Measurements from ENCODE around the gene LY6G6F.

DNA sequence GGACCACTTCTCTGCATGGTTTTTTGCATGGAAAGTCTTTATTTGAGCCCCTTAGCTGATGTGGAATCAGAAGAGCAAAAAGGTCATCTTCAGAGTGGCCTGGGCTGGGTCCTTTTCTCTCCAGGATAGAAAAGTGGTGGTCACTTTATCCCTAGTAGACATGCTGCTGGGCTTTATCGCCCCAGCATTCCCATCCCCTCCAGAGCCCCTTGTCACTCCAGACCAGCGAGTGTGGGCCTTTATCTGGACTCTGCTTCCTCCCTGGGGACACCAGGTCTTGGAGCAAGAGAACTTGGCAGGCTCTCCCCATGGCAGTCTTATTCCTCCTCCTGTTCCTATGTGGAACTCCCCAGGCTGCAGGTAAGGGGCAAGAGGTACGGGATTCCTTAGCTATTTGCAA lies at the start of gene LY6G6F:
- TF ChIP-seq, protein P1, sequence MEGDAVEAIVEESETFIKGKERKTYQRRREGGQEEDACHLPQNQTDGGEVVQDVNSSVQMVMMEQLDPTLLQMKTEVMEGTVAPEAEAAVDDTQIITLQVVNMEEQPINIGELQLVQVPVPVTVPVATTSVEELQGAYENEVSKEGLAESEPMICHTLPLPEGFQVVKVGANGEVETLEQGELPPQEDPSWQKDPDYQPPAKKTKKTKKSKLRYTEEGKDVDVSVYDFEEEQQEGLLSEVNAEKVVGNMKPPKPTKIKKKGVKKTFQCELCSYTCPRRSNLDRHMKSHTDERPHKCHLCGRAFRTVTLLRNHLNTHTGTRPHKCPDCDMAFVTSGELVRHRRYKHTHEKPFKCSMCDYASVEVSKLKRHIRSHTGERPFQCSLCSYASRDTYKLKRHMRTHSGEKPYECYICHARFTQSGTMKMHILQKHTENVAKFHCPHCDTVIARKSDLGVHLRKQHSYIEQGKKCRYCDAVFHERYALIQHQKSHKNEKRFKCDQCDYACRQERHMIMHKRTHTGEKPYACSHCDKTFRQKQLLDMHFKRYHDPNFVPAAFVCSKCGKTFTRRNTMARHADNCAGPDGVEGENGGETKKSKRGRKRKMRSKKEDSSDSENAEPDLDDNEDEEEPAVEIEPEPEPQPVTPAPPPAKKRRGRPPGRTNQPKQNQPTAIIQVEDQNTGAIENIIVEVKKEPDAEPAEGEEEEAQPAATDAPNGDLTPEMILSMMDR (IDR thresholded peaks at IDR 0.05) = no peak
- TF ChIP-seq POLR2A (IDR thresholded peaks at IDR 0.05) (no peak), POLR2AphosphoS5 (IDR thresholded peaks at IDR 0.05) (no peak), EP300 (IDR thresholded peaks at IDR 0.05; ENCODE audit: low read depth) (no peak)

Measured in transverse colon (tissue), 4 donors.